ENCODE data around the gene SUMO3.
A peak's percentile ranks its signal among the peaks of the same experiment; 100 is the strongest.
"Not testable (repeated sequence)": the region's sequence is repeated elsewhere in the genome, so short reads cannot be mapped to it uniquely, and the experiment has no call there.

SUMO3 gene

GRCh38 chr21:44847261-44848056, 29.6 kb upstream of the SUMO3 start:
- DNase-seq (ENCODE audit: low read depth in 2 of 3, low spot score in 1 of 3): no peak

- peak in 1 of 3 donors; percentile 27 for DNase-seq (ENCODE audit: low read depth in 2 of 3, low spot score in 1 of 3)
Measured at GRCh38 chr21:44846485-44847260, 28.8 kb upstream of the SUMO3 start.

- DNase-seq (ENCODE audit: low read depth in 2 of 3, low spot score in 1 of 3): no peak
Measured at GRCh38 chr21:44846224-44846484, 28.3 kb upstream of the SUMO3 start.

- DNase-seq (ENCODE audit: low read depth in 2 of 3, low spot score in 1 of 3): peak; percentile 39 to 65 (median 50)
Measured at GRCh38 chr21:44845418-44846223, 27.8 kb upstream of the SUMO3 start.

- DNase-seq (ENCODE audit: low read depth in 2 of 3, low spot score in 1 of 3): no peak
Measured at GRCh38 chr21:44844256-44844655, 26.4 kb upstream of the SUMO3 start.

GRCh38 chr21:44842721-44843445, 25.0 kb upstream of the SUMO3 start:
- no peak for DNase-seq (ENCODE audit: low read depth in 2 of 3, low spot score in 1 of 3)

- DNase-seq (ENCODE audit: low read depth in 2 of 3, low spot score in 1 of 3): no peak
Measured at GRCh38 chr21:44842087-44842486, 24.2 kb upstream of the SUMO3 start.

- no peak for DNase-seq (ENCODE audit: low read depth in 2 of 3, low spot score in 1 of 3)
Measured at GRCh38 chr21:44840771-44841170, 22.9 kb upstream of the SUMO3 start.

GRCh38 chr21:44838951-44839350, 21.1 kb upstream of the SUMO3 start:
- no peak for DNase-seq (ENCODE audit: low read depth in 2 of 3, low spot score in 1 of 3)

- DNase-seq (ENCODE audit: low read depth in 2 of 3, low spot score in 1 of 3): no peak
Measured at GRCh38 chr21:44838039-44838895, 20.4 kb upstream of the SUMO3 start.

GRCh38 chr21:44837537-44837936, 19.7 kb upstream of the SUMO3 start:
- no peak for DNase-seq (ENCODE audit: low read depth in 2 of 3, low spot score in 1 of 3)

GRCh38 chr21:44836666-44837471, 19.0 kb upstream of the SUMO3 start:
- no peak for DNase-seq (ENCODE audit: low read depth in 2 of 3, low spot score in 1 of 3)

- DNase-seq (ENCODE audit: low read depth in 2 of 3, low spot score in 1 of 3): no peak
Measured at GRCh38 chr21:44836349-44836665, 18.4 kb upstream of the SUMO3 start.

- DNase-seq (ENCODE audit: low read depth in 2 of 3, low spot score in 1 of 3): no peak
Measured at GRCh38 chr21:44835647-44835973, 17.7 kb upstream of the SUMO3 start.

GRCh38 chr21:44834951-44835646, 17.2 kb upstream of the SUMO3 start:
- DNase-seq (ENCODE audit: low read depth in 2 of 3, low spot score in 1 of 3): no peak

- DNase-seq (ENCODE audit: low read depth in 2 of 3, low spot score in 1 of 3): no peak
Measured at GRCh38 chr21:44834231-44834950, 16.5 kb upstream of the SUMO3 start.

- DNase-seq (ENCODE audit: low read depth in 2 of 3, low spot score in 1 of 3): no peak
Measured at GRCh38 chr21:44833663-44834062, 15.8 kb upstream of the SUMO3 start.

- not testable (repeated sequence) for DNase-seq (ENCODE audit: low read depth in 2 of 3, low spot score in 1 of 3)
Measured at GRCh38 chr21:44832516-44833255, 14.8 kb upstream of the SUMO3 start.

All from stimulated activated CD4-positive, alpha-beta T cell treated with anti-CD3 and anti-CD28 coated beads, Interleukin-12 subunit alpha, Interleukin-12 subunit beta, amount 100 ng/mL, for 48 hours (primary cell).